ENCODE measurements around the gene HCAR3. TPM values are rescaled to one million over a fixed set of nuclear protein-coding genes. Genes with fewer than 3 reads are reported as not detected.
A peak's percentile ranks its signal among the peaks of the same experiment; 100 is the strongest.
"Not testable (repeated sequence)": the region's sequence is repeated elsewhere in the genome, so short reads cannot be mapped to it uniquely, and the experiment has no call there.

HCAR3 gene
- polyA plus RNA-seq, result not detected

- not testable (repeated sequence) for H3K27ac Mint-ChIP-seq, H3K9me3 Mint-ChIP-seq, H3K36me3 Mint-ChIP-seq
- Mint-ChIP-seq H3K27me3 (peaks cover 22% of the 10 kb centered on the region), H3K4me1 (peaks cover 0 to 18% (median 11%) of the 10 kb centered on the region in 3 donors), H3K4me3 (peak within 1 kb of the TSS in 2 of 4 donors; percentile 49 to 65)
Observed at GRCh38 chr12:122716658-122717057, at the start of gene HCAR3. TSS of gene HCAR3 (minus strand) at chr12:122716811. CDS start at chr12:122716737, 74 bp downstream.

- H3K27ac Mint-ChIP-seq, result peak overlapping the region in 2 of 3 donors; percentile 13 to 16
- peaks cover 5% of the 10 kb centered on the region for H3K36me3 Mint-ChIP-seq
- peaks cover 13 to 34% (median 32%) of the 10 kb centered on the region in 3 donors for H3K4me1 Mint-ChIP-seq
- H3K9me3 Mint-ChIP-seq, result no peaks in the 10 kb centered on the region
- no peaks in the 10 kb centered on the region for H3K27me3 Mint-ChIP-seq
- peak overlapping the region in 1 of 4 donors; percentile 55 for H3K4me3 Mint-ChIP-seq
Observed at GRCh38 chr12:122757568-122757967, 41.0 kb upstream of the HCAR3 start.

- H3K36me3 Mint-ChIP-seq, result peaks cover 5% of the 10 kb centered on the region
- peak overlapping the region in 1 of 4 donors; percentile 41 for H3K4me3 Mint-ChIP-seq
- peaks cover 28 to 49% (median 45%) of the 10 kb centered on the region in 3 donors for H3K4me1 Mint-ChIP-seq
Observed at GRCh38 chr12:122754790-122755189, 38.2 kb upstream of the HCAR3 start.

GRCh38 chr12:122753319-122753650 is 36.7 kb upstream of the HCAR3 start:
- no peaks in the 10 kb centered on the region for H3K9me3 Mint-ChIP-seq
- peaks cover 5% of the 10 kb centered on the region for H3K36me3 Mint-ChIP-seq
- peaks cover 28 to 49% (median 45%) of the 10 kb centered on the region in 3 donors for H3K4me1 Mint-ChIP-seq
- peak overlapping the region; percentile 82 to 98 (median 95) for H3K27ac Mint-ChIP-seq
- peaks cover 2% of the 10 kb centered on the region for H3K27me3 Mint-ChIP-seq
- H3K4me3 Mint-ChIP-seq, result peak overlapping the region; percentile 95 to 99 (median 96)

More at GRCh38 chr12:122754790-122755189, 38.2 kb upstream of the HCAR3 start:
- no peak overlapping the region for H3K27ac Mint-ChIP-seq
- peaks cover 2% of the 10 kb centered on the region for H3K27me3 Mint-ChIP-seq
- H3K9me3 Mint-ChIP-seq, result no peaks in the 10 kb centered on the region

GRCh38 chr12:122752464-122753318 is 36.1 kb upstream of the HCAR3 start, which contains the start of gene DENR:
TSS of gene DENR (plus strand) at chr12:122752824. CDS start at chr12:122753702, 878 bp downstream.
- Mint-ChIP-seq H3K4me1 (peaks cover 28 to 48% (median 45%) of the 10 kb centered on the region in 3 donors), H3K36me3 (peaks cover 4% of the 10 kb centered on the region), H3K9me3 (no peaks in the 10 kb centered on the region), H3K27me3 (peaks cover 2% of the 10 kb centered on the region), H3K27ac (peak within 1 kb of the TSS; percentile 94 to 98 (median 95)), H3K4me3 (peak within 1 kb of the TSS; percentile 95 to 99 (median 96))

- not testable (repeated sequence) for H3K27me3 Mint-ChIP-seq, H3K36me3 Mint-ChIP-seq, H3K9me3 Mint-ChIP-seq
- H3K27ac Mint-ChIP-seq, result peak overlapping the region; percentile 86 to 94 (median 94)
- H3K4me1 Mint-ChIP-seq, result peaks cover 20 to 36% (median 32%) of the 10 kb centered on the region in 3 donors
- peak overlapping the region; percentile 95 to 99 (median 96) for H3K4me3 Mint-ChIP-seq
Observed at GRCh38 chr12:122750781-122751515, 34.3 kb upstream of the HCAR3 start.

- H3K36me3 Mint-ChIP-seq, result peaks cover 1% of the 10 kb centered on the region
- H3K27ac Mint-ChIP-seq, result peak overlapping the region in 2 of 3 donors; percentile 63 to 86
- peaks cover 18 to 29% (median 25%) of the 10 kb centered on the region in 3 donors for H3K4me1 Mint-ChIP-seq
- H3K27me3 Mint-ChIP-seq, result peaks cover 2% of the 10 kb centered on the region
- no peaks in the 10 kb centered on the region for H3K9me3 Mint-ChIP-seq
- H3K4me3 Mint-ChIP-seq, result peak overlapping the region in 1 of 4 donors; percentile 45
Observed at GRCh38 chr12:122749569-122750332, 33.1 kb upstream of the HCAR3 start.

- peaks cover 15% of the 10 kb centered on the region in 3 donors for H3K4me1 Mint-ChIP-seq
- H3K27me3 Mint-ChIP-seq, result peaks cover 2% of the 10 kb centered on the region
- H3K27ac Mint-ChIP-seq, result no peak overlapping the region
- no peaks in the 10 kb centered on the region for H3K36me3 Mint-ChIP-seq
- no peaks in the 10 kb centered on the region for H3K9me3 Mint-ChIP-seq
- no peak overlapping the region for H3K4me3 Mint-ChIP-seq
Observed at GRCh38 chr12:122747224-122748135, 30.9 kb upstream of the HCAR3 start.

- Mint-ChIP-seq H3K36me3 (peaks cover 2% of the 10 kb centered on the region), H3K4me3 (no peak overlapping the region), H3K27me3 (no peaks in the 10 kb centered on the region), H3K4me1 (no peaks in the 10 kb centered on the region), H3K9me3 (no peaks in the 10 kb centered on the region), H3K27ac (no peak overlapping the region)
Observed at GRCh38 chr12:122743895-122744525, 27.4 kb upstream of the HCAR3 start.

GRCh38 chr12:122740351-122740750 is 23.7 kb upstream of the HCAR3 start:
- no peaks in the 10 kb centered on the region for H3K27me3 Mint-ChIP-seq
- H3K4me3 Mint-ChIP-seq, result no peak overlapping the region
- peaks cover 2% of the 10 kb centered on the region for H3K36me3 Mint-ChIP-seq
- no peaks in the 10 kb centered on the region for H3K4me1 Mint-ChIP-seq
- no peaks in the 10 kb centered on the region for H3K9me3 Mint-ChIP-seq
- H3K27ac Mint-ChIP-seq, result no peak overlapping the region

- Mint-ChIP-seq H3K4me1 (peaks cover 5 to 6% (median 6%) of the 10 kb centered on the region in 3 donors), H3K9me3 (no peaks in the 10 kb centered on the region), H3K4me3 (no peak overlapping the region), H3K27me3 (no peaks in the 10 kb centered on the region), H3K36me3 (peaks cover 2% of the 10 kb centered on the region), H3K27ac (no peak overlapping the region)
Observed at GRCh38 chr12:122738571-122738970, 22.0 kb upstream of the HCAR3 start.

- Mint-ChIP-seq H3K4me1 (peaks cover 16 to 25% (median 19%) of the 10 kb centered on the region in 3 donors), H3K36me3 (no peaks in the 10 kb centered on the region)
Observed at GRCh38 chr12:122732611-122733010, 16.0 kb upstream of the HCAR3 start.

GRCh38 chr12:122732170-122732569 is 15.6 kb upstream of the HCAR3 start:
- H3K9me3 Mint-ChIP-seq, result peaks cover 0 to 1% (median 0%) of the 10 kb centered on the region in 3 donors
- H3K27ac Mint-ChIP-seq, result no peak overlapping the region
- peaks cover 21% of the 10 kb centered on the region for H3K27me3 Mint-ChIP-seq
- H3K4me3 Mint-ChIP-seq, result peak overlapping the region in 1 of 4 donors; percentile 5
- H3K4me1 Mint-ChIP-seq, result peaks cover 16 to 25% (median 19%) of the 10 kb centered on the region in 3 donors
- H3K36me3 Mint-ChIP-seq, result no peaks in the 10 kb centered on the region

More at GRCh38 chr12:122732611-122733010, 16.0 kb upstream of the HCAR3 start:
- Mint-ChIP-seq H3K4me3 (peak overlapping the region in 1 of 4 donors; percentile 34), H3K27me3 (peaks cover 21% of the 10 kb centered on the region), H3K27ac (no peak overlapping the region), H3K9me3 (peaks cover 0 to 1% (median 0%) of the 10 kb centered on the region in 3 donors)
